LNCaP clone FGC (cell line): ENCODE results near the gene NIN.

Experiments used
- DNase-seq: peaks from one replicate; pipeline ENCODE4 v3.0.0-alpha.2; 2011; ENCODE audit warnings: low read depth
- H3K4me3 ChIP-seq: 2 replicates; pipeline ENCODE4 v1.5.1; 2011; ENCODE audit warnings: mild to moderate bottlenecking, low read depth, low read length, control low read depth
- TF ChIP-seq, protein P1 (sequence below): IDR thresholded peaks from 2 replicates; pipeline ENCODE4 v1.5.1; 2012; ENCODE audit warnings: mild to moderate bottlenecking; ENCODE audit not compliant: control insufficient read depth, insufficient read depth; ENCODE audit errors: extremely low read depth

The NIN gene

DNA sequence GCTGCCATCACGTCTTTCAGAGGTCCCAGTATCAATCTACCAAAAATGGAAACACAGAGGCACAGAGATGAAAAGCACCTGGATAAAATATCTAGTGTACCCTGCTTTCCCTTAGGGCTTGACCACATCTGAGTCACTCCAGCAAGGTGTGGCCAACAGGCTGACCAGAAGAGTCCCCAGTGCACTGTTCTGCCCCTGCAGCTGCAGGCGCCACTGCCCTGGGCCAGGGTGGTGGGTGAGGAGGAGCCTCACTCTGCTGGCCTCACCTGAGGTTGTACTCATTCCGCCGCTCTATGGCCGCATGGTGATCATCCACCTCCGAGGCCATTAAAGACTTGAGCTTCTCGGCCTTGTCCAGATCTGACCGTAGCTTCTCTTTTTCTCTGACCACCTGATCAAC is 60.4 kb downstream of the NIN start:
- no peak for DNase-seq
- no peak overlapping the region for H3K4me3 ChIP-seq
- TF ChIP-seq, protein P1, sequence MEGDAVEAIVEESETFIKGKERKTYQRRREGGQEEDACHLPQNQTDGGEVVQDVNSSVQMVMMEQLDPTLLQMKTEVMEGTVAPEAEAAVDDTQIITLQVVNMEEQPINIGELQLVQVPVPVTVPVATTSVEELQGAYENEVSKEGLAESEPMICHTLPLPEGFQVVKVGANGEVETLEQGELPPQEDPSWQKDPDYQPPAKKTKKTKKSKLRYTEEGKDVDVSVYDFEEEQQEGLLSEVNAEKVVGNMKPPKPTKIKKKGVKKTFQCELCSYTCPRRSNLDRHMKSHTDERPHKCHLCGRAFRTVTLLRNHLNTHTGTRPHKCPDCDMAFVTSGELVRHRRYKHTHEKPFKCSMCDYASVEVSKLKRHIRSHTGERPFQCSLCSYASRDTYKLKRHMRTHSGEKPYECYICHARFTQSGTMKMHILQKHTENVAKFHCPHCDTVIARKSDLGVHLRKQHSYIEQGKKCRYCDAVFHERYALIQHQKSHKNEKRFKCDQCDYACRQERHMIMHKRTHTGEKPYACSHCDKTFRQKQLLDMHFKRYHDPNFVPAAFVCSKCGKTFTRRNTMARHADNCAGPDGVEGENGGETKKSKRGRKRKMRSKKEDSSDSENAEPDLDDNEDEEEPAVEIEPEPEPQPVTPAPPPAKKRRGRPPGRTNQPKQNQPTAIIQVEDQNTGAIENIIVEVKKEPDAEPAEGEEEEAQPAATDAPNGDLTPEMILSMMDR = no peak

GRCh38 chr14:50769863-50770500 is 61.0 kb downstream of the NIN start:
- TF ChIP-seq, protein P1 = no peak
- no peak for DNase-seq
- H3K4me3 ChIP-seq = no peak overlapping the region

GRCh38 chr14:50768680-50769079 is 62.3 kb downstream of the NIN start:
- H3K4me3 ChIP-seq = no peak overlapping the region
- no peak for DNase-seq
- TF ChIP-seq, protein P1 = no peak

DNA sequence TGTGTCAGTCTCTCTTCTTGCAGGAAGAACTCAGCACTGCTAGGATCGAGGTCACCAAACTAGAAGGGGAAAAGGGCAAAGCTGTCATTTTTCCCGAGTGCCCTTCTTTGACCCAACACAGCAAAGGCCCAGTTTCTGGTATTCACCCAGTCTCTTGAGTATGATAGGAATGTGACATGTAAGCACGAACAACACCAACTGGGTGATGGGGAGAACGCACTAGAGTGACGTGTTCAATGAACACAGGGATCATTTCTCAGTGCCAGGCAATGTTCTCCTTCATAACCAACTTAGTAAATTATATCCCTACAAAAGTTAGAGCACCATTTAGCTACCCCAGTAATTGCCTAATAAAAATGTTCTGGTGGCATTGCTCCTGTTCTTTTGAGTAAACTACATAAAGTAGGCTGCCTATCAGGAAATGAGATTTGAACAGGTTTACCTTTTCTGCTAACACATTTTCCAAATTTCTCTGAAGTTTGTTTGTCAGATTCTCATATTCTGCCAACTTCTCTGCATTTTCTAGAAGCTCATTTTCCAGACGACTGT is 64.5 kb downstream of the NIN start:
- TF ChIP-seq, protein P1 = no peak
- peak; percentile 58 for DNase-seq
- H3K4me3 ChIP-seq = no peak overlapping the region

- peak overlapping the region; percentile 28 for H3K4me3 ChIP-seq
- DNase-seq = peak; percentile 96
- TF ChIP-seq, protein P1 = no peak
These were observed 67.5 kb downstream of the NIN start for GRCh38 chr14:50763382-50764007.

DNA sequence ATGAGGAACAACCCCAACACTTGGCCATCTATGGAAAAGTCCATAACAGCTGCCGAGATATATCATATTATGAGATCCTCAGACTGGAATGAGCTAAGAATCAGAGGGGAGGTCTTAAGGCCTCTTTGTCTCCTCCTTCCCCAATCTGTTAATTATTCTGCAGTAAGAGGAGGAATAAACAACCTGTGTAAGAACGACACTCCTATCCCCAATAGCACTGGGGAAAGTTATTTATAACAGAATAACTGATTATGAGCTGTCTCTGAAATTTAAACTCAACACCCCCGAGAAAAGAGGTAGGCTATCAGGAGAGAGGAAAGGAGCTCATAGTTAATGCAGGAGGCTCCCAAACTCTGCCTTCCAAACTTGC is 68.0 kb downstream of the NIN start:
- TF ChIP-seq, protein P1 = no peak
- peak overlapping the region; percentile 28 for H3K4me3 ChIP-seq
- DNase-seq = no peak
